Parathyroid adenoma (tissue), 2 donors: ENCODE measurements around the gene CACYBP.

Experiments
- H2AFZ ChIP-seq: fragments of 300-600 bp; sonication (generic); one replicate; pipeline ENCODE4 v1.7.0; 2017; ENCODE audit warnings: antibody characterized with exemption, mild to moderate bottlenecking
- H3K27ac ChIP-seq: fragments of 300-600 bp; sonication (generic); one replicate; pipeline ENCODE4 v1.7.0; 2017
- H3K27me3 ChIP-seq: fragments of 300-600 bp; sonication (generic); one replicate; pipeline ENCODE4 v1.7.0; 2017; ENCODE audit warnings: low read length; ENCODE audit not compliant: control insufficient read depth, insufficient read depth
- H3K36me3 ChIP-seq: fragments of 300-600 bp; sonication (generic); one replicate; pipeline ENCODE4 v1.7.0; 2017; ENCODE audit warnings: low read length; ENCODE audit not compliant: control insufficient read depth, insufficient read depth
- H3K4me1 ChIP-seq: fragments of 300-600 bp; sonication (generic); one replicate; pipeline ENCODE4 v1.7.0; 2017; ENCODE audit warnings: control low read depth
- H3K4me2 ChIP-seq: fragments of 300-600 bp; sonication (generic); one replicate; pipeline ENCODE4 v1.7.0; 2017; ENCODE audit warnings: low read length
- H3K4me3 ChIP-seq: fragments of 300-600 bp; sonication (generic); one replicate; pipeline ENCODE4 v1.7.0; 2017; ENCODE audit warnings: low read depth, low read length
- H3K79me2 ChIP-seq: fragments of 300-600 bp; sonication (generic); one replicate; pipeline ENCODE4 v1.7.0; 2017; ENCODE audit warnings: control low read depth
- H3K9ac ChIP-seq: fragments of 300-600 bp; sonication (generic); one replicate; pipeline ENCODE4 v1.7.0; 2017; ENCODE audit warnings: mild to moderate bottlenecking
- H3K9me3 ChIP-seq: fragments of 300-600 bp; sonication (generic); one replicate; pipeline ENCODE4 v1.7.0; 2017; ENCODE audit warnings: low read length; ENCODE audit not compliant: control insufficient read depth
- CTCF ChIP-seq: fragments of 300-600 bp; sonication (generic); IDR thresholded peaks from one replicate; pipeline ENCODE4 v1.7.0; 2017; ENCODE audit warnings: antibody characterized with exemption, mild to moderate bottlenecking
- donor health status: primary hyperparathyroidism.

Gene CACYBP

GRCh38 chr1:175054736-175055135 lies 55.0 kb downstream of the CACYBP start:
- Histone ChIP-seq H3K27me3 (no peaks in the 10 kb centered on the region), H2AFZ (no peak overlapping the region), H3K36me3 (no peaks in the 10 kb centered on the region), H3K4me3 (no peak overlapping the region), H3K9ac (no peak overlapping the region), H3K27ac (no peak overlapping the region), H3K4me2 (no peak overlapping the region), H3K9me3 (no peaks in the 10 kb centered on the region), H3K4me1 (no peaks in the 10 kb centered on the region), H3K79me2 (no peaks in the 10 kb centered on the region)
- TF ChIP-seq CTCF = no peak
